Left ventricle myocardium inferior (tissue), 1 donor: ENCODE results near the gene GABRQ. TPM values are rescaled to one million over a fixed set of nuclear protein-coding genes. Genes with fewer than 3 reads are reported as not detected.
"Not testable (repeated sequence)": the region's sequence is repeated elsewhere in the genome, so short reads cannot be mapped to it uniquely, and the experiment has no call there.

Source experiments
- DNase-seq: peaks from one replicate; pipeline ENCODE4 v3.0.0-alpha.2; 2020
- H3K27ac ChIP-seq: fragments of 200-600 bp; replicated peaks from 2 replicates; pipeline ENCODE4 v1.8.0; 2021
- H3K27me3 ChIP-seq: fragments of 200-600 bp; 2 replicates; pipeline ENCODE4 v1.8.0; 2021; ENCODE audit warnings: low read depth
- H3K36me3 ChIP-seq: fragments of 200-600 bp; 2 replicates; pipeline ENCODE4 v1.8.0; 2021
- H3K4me1 ChIP-seq: fragments of 200-600 bp; 2 replicates; pipeline ENCODE4 v1.8.0; 2021
- H3K4me3 ChIP-seq: fragments of 200-600 bp; 2 replicates; pipeline ENCODE4 v1.8.0; 2021; ENCODE audit warnings: mild to moderate bottlenecking, moderate library complexity
- H3K9me3 ChIP-seq: fragments of 200-600 bp; replicated peaks from 2 replicates; pipeline ENCODE4 v1.8.0; 2021
- CTCF ChIP-seq: fragments of 200-600 bp; IDR thresholded peaks from 2 replicates; pipeline ENCODE4 v1.8.0; 2021; ENCODE audit warnings: antibody characterized with exemption, mild to moderate bottlenecking, borderline replicate concordance
- intact Hi-C: fragments of 100-400 bp; cut with micrococcal nuclease; formaldehyde crosslinking; loops from one replicate; pipeline ENCODE4 v1.11.0; 2022
- total RNA-seq: library from RNA; stranded (reverse); fragmentation: NEBNext Ultra II Directional; extraction: Animal tissue kit (Norgen Biotek cat#: 25700); gene quantifications from one replicate; pipeline ENCODE4 v1.2.1, GENCODE V29; 2021
- donor health status: DM: no; HTN: yes; CAD: no; lungs with severe emphysema.

The GABRQ gene
- total RNA-seq, 1 donor from 2014 or later, result not detected

DNA sequence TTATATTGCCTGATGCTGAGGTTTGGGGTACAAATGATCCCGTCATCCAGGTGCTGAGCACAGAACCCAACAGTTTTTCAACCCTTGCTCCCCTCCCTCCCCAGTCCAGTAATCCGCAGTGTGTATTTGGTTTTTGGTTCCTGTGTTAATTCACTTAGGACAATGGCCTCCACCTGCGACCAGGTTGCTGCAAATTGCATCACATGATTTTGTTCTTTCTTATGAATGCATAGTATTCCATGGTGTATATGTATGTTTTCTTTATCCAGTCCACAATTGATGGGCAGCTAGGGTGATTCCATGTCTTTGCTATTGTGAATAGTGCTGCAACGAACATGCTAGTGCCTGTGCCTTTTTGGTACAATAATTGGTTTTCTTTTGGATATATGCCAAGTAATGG is 25.4 kb downstream of the GABRQ start:
- Histone ChIP-seq H3K9me3 (peaks cover 12% of the 10 kb centered on the region), H3K27me3 (no peaks in the 10 kb centered on the region), H3K27ac (no peak overlapping the region), H3K4me1 (no peaks in the 10 kb centered on the region), H3K36me3 (no peaks in the 10 kb centered on the region), H3K4me3 (no peak overlapping the region)
- DNase-seq, result no peak
- intact Hi-C loops, result no loop called here
- no peak for TF ChIP-seq CTCF

GRCh38 chrX:152674135-152674534 is 36.4 kb downstream of the GABRQ start:
- Histone ChIP-seq H3K9me3 (no peaks in the 10 kb centered on the region), H3K4me1 (no peaks in the 10 kb centered on the region), H3K27ac (no peak overlapping the region), H3K36me3 (no peaks in the 10 kb centered on the region), H3K27me3 (no peaks in the 10 kb centered on the region), H3K4me3 (no peak overlapping the region)
- no peak for DNase-seq
- intact Hi-C loops, result no loop called here
- TF ChIP-seq CTCF, result no peak

GRCh38 chrX:152674652-152675051 is 37.0 kb downstream of the GABRQ start:
- H3K4me1 ChIP-seq, DNase-seq, intact Hi-C loops, H3K27me3 ChIP-seq, H3K9me3 ChIP-seq, H3K36me3 ChIP-seq, H3K27ac ChIP-seq, H3K4me3 ChIP-seq: not testable (repeated sequence)

GRCh38 chrX:152681012-152681411 is 43.3 kb downstream of the GABRQ start:
- H3K4me3 ChIP-seq, H3K4me1 ChIP-seq, intact Hi-C loops, H3K36me3 ChIP-seq, DNase-seq, H3K9me3 ChIP-seq, H3K27me3 ChIP-seq, H3K27ac ChIP-seq: not testable (repeated sequence)

- H3K4me3 ChIP-seq, H3K4me1 ChIP-seq, H3K9me3 ChIP-seq, H3K27ac ChIP-seq, intact Hi-C loops, H3K27me3 ChIP-seq, H3K36me3 ChIP-seq, DNase-seq: not testable (repeated sequence)
These were observed 60.5 kb downstream of the GABRQ start, which contains the start of gene MAGEA3 for GRCh38 chrX:152697952-152698931. Gene MAGEA3, plus strand, starts transcription at chrX:152698794. Its CDS starts 2,039 bp downstream, at chrX:152700833.

DNA sequence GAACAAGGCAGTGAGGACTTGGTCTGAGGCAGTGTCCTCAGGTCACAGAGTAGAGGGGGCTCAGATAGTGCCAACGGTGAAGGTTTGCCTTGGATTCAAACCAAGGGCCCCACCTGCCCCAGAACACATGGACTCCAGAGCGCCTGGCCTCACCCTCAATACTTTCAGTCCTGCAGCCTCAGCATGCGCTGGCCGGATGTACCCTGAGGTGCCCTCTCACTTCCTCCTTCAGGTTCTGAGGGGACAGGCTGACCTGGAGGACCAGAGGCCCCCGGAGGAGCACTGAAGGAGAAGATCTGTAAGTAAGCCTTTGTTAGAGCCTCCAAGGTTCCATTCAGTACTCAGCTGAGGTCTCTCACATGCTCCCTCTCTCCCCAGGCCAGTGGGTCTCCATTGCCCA is 62.7 kb downstream of the GABRQ start:
- H3K4me3 ChIP-seq, H3K36me3 ChIP-seq, intact Hi-C loops, DNase-seq, H3K4me1 ChIP-seq, H3K27me3 ChIP-seq, H3K27ac ChIP-seq, H3K9me3 ChIP-seq: not testable (repeated sequence)

DNA sequence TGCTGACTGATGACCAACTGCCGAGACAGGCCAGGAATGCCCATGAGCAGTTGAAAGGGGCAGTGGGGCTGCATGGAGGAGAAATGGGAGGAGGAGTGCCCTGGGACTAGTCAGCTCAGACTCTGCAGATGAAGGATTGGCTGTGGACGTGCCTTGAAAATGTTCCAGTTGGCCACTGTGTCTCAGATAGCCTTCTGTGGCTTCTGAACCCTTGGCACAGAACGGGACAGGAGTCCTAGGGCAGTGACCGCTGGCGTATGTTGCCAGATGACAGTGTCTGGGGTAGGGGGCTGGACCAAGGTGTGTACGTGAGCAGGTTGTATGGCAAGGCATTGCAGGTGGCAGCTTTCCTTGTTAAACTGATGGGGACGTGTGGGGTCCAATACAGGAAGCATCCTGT is 68.8 kb downstream of the GABRQ start:
- H3K4me3 ChIP-seq, H3K4me1 ChIP-seq, H3K36me3 ChIP-seq, H3K27me3 ChIP-seq, H3K9me3 ChIP-seq, DNase-seq, intact Hi-C loops, H3K27ac ChIP-seq: not testable (repeated sequence)

Other genes with a start within 250 kb of the GABRQ start
- gene GABRA3, start 186.6 kb upstream of the GABRQ start, total RNA-seq, result not detected
- not detected for gene MAGEA3, start 60.9 kb downstream of the GABRQ start, total RNA-seq
- gene CSAG2, start 71.4 kb downstream of the GABRQ start, total RNA-seq, result not detected
- not detected for gene MAGEA2B, start 76.7 kb downstream of the GABRQ start, total RNA-seq
- not detected for gene CSAG1, start 95.8 kb downstream of the GABRQ start, total RNA-seq
- not detected for gene MAGEA12, start 95.9 kb downstream of the GABRQ start, total RNA-seq
- not detected for gene MAGEA2, start 115.9 kb downstream of the GABRQ start, total RNA-seq
- not detected for gene CSAG3, start 121.3 kb downstream of the GABRQ start, total RNA-seq
- not detected for gene MAGEA6, start 131.8 kb downstream of the GABRQ start, total RNA-seq
- 24.1 TPM for gene CETN2, start 192.9 kb downstream of the GABRQ start, total RNA-seq
- gene NSDHL, start 193.2 kb downstream of the GABRQ start, total RNA-seq, result 11.4 TPM